Tibial nerve (tissue), 4 donors: ENCODE results near the gene ZNF358.

Experiments used
- EP300 ChIP-seq, 2 donors: sonication (generic); formaldehyde crosslinking; IDR thresholded peaks; one replicate each; pipeline ENCODE4 v1.6.1; 2017; ENCODE audit warnings: antibody characterized with exemption in 2 of 2, mild to moderate bottlenecking in 1 of 2
- POLR2A ChIP-seq, 2 donors: fragments of 450-650 bp; IDR thresholded peaks; one replicate each; pipeline ENCODE4 v1.6.1; 2017; ENCODE audit warnings: antibody characterized with exemption in 2 of 2, mild to moderate bottlenecking in 2 of 2, moderate library complexity in 2 of 2
- TF ChIP-seq, protein P1 (sequence below), 5 experiments: fragments of 200-600 bp in 3 of 5; fragments of 450-650 bp in 2 of 5; sonication (generic) in 3 of 5; IDR thresholded peaks; one replicate each; pipeline ENCODE4 v1.5.1; 2016 to 2019; ENCODE audit warnings: antibody characterized with exemption in 5 of 5, mild to moderate bottlenecking in 3 of 5, moderate library complexity in 2 of 5

DNA sequence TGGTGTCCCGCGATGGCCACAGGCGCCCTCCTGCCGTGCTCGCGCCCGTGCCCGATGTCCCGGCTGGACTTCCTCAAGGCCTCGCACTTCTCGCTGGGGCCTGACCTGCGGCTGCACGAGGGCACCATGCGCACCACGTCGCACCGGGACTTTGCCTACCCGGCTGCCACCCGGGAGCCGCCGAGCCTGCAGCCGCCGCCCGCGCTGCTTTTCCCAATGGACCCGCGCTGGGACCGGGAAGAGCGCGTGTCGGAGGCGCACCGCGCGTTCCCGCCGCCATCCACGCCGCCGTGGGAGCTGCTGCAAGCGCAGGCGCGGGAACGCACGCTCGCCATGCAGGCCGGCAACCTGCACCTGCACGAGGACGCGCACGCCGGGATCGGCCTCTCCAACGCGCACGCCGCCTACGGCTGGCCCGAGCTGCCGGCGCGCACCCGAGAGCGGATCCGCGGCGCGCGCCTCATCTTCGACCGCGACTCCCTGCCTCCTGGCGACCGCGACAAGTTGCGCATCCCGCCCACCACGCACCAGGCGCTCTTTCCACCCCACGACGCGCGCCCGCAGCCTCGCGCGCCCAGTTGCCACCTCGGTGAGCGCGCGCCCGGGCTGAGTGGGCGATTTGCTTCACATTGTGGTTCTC lies 15.0 kb upstream of the ZNF358 start:
- TF ChIP-seq, protein P1, sequence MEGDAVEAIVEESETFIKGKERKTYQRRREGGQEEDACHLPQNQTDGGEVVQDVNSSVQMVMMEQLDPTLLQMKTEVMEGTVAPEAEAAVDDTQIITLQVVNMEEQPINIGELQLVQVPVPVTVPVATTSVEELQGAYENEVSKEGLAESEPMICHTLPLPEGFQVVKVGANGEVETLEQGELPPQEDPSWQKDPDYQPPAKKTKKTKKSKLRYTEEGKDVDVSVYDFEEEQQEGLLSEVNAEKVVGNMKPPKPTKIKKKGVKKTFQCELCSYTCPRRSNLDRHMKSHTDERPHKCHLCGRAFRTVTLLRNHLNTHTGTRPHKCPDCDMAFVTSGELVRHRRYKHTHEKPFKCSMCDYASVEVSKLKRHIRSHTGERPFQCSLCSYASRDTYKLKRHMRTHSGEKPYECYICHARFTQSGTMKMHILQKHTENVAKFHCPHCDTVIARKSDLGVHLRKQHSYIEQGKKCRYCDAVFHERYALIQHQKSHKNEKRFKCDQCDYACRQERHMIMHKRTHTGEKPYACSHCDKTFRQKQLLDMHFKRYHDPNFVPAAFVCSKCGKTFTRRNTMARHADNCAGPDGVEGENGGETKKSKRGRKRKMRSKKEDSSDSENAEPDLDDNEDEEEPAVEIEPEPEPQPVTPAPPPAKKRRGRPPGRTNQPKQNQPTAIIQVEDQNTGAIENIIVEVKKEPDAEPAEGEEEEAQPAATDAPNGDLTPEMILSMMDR (IDR thresholded peaks at IDR 0.05): no peak
- no peak for TF ChIP-seq EP300 (IDR thresholded peaks at IDR 0.05)
- no peak for TF ChIP-seq POLR2A (IDR thresholded peaks at IDR 0.05)
